Spleen (tissue), 11 donors: ENCODE results near the gene STAM2. TPM values are rescaled to one million over a fixed set of nuclear protein-coding genes. Genes with fewer than 3 reads are reported as not detected.

Source experiments
- DNase-seq: peaks from one replicate; pipeline ENCODE4 v3.0.0-alpha.2; 2020
- H3K27ac ChIP-seq, 8 donors: fragments of 200-600 bp; sonication (generic) in 7 of 8; 1 replicate in 4 of 8; 2 replicates in 4 of 8; pipeline versions ENCODE4 v1.5.0 to v1.8.0; 2016 to 2021; ENCODE audit warnings: inconsistent platforms in 4 of 8, mild to moderate bottlenecking in 4 of 8, moderate library complexity in 1 of 8
- H3K27me3 ChIP-seq, 7 donors: fragments of 200-600 bp; sonication (generic) in 6 of 7; replicated peaks in 1 of 7; 1 replicate in 4 of 7; 2 replicates in 3 of 7; pipeline versions ENCODE4 v1.5.0 to v1.8.0; 2016 to 2021; ENCODE audit warnings: inconsistent platforms in 3 of 7, mild to moderate bottlenecking in 1 of 7
- H3K36me3 ChIP-seq, 6 donors: fragments of 200-600 bp; sonication (generic) in 5 of 6; 1 replicate in 4 of 6; 2 replicates in 2 of 6; pipeline versions ENCODE4 v1.5.0 to v1.8.0; 2016 to 2021; ENCODE audit warnings: inconsistent platforms in 2 of 6
- H3K4me1 ChIP-seq, 6 donors: fragments of 200-600 bp; sonication (generic) in 5 of 6; 1 replicate in 3 of 6; 2 replicates in 3 of 6; pipeline versions ENCODE4 v1.5.0 to v1.8.0; 2016 to 2021; ENCODE audit warnings: inconsistent platforms in 3 of 6
- H3K4me3 ChIP-seq, 8 donors: fragments of 200-600 bp; sonication (generic) in 7 of 8; 1 replicate in 4 of 8; 2 replicates in 4 of 8; pipeline versions ENCODE4 v1.5.0 to v1.8.0; 2016 to 2021; ENCODE audit warnings: inconsistent platforms in 4 of 8, mild to moderate bottlenecking in 4 of 8, moderate library complexity in 2 of 8
- H3K9me3 ChIP-seq, 8 donors: fragments of 200-600 bp; sonication (generic) in 7 of 8; 1 replicate in 4 of 8; 2 replicates in 4 of 8; pipeline versions ENCODE4 v1.5.0 to v1.8.0; 2016 to 2021; ENCODE audit warnings: inconsistent platforms in 4 of 8
- POLR2A ChIP-seq, 3 donors: fragments of 450-650 bp; IDR thresholded peaks; one replicate each; pipeline ENCODE4 v1.5.1; 2017; ENCODE audit warnings: antibody characterized with exemption in 3 of 3, mild to moderate bottlenecking in 1 of 3
- POLR2AphosphoS5 ChIP-seq, 3 donors: sonication (generic); formaldehyde crosslinking; IDR thresholded peaks; one replicate each; pipeline ENCODE4 v1.5.1; 2017; ENCODE audit warnings: antibody characterized with exemption in 3 of 3
- WGBS, 5 donors: extraction: QIAGEN DNeasy Blood & Tissue Kit in 3 of 5; methylation state at CpG; one replicate each; pipeline versions ENCODE4 v1.1.5 to v1.1.7; 2013 to 2018; 5-methylcytosine and 5-hydroxymethylcytosine counted together
- intact Hi-C: fragments of 100-400 bp; cut with DNase I; formaldehyde crosslinking; loops from one replicate; pipeline ENCODE4 v1.15.0; 2023; ENCODE audit warnings: low total_unique reads
- polyA plus RNA-seq, 3 donors: library from polyadenylated mRNA; stranded (reverse); fragments of 200-250 nt; gene quantifications; one replicate each; pipeline ENCODE4 v1.2.1, GENCODE V29; 2013
- total RNA-seq, 7 donors: library from RNA; depleted of rRNA in 3 of 7; stranded (reverse); fragments of >200 nt in 3 of 7; fragmentation: NEBNext Ultra II Directional in 4 of 7; extraction: Animal tissue kit (Norgen Biotek cat#: 25700) in 4 of 7; gene quantifications; one replicate each; pipeline versions ENCODE4 v1.1.0 to v1.2.1, GENCODE V29; 2016 to 2021
- TF ChIP-seq, protein P1 (sequence below), 11 experiments: fragments of 200-600 bp in 7 of 11; fragments of 450-650 bp in 4 of 11; sonication (generic) in 4 of 11; IDR thresholded peaks in 8 of 11; conservative IDR thresholded peaks in 3 of 11; 1 replicate in 7 of 11; 2 replicates in 4 of 11; pipeline versions ENCODE4 v1.4.0 to v1.8.0; 2016 to 2021; ENCODE audit warnings: antibody characterized with exemption in 11 of 11, inconsistent platforms in 4 of 11, mild to moderate bottlenecking in 1 of 11
- donor health status: healthy with polysubstance abuse.
- donor health status: DM: no; HTN: no; CAD: no; lungs with moderate emphysema.
- donor health status: DM: no; HTN: no; CAD: no.
- donor health status: Bipolar disorder and iron deficiency.
- donor health status: healthy.
- donor health status: DM: no; HTN: no; CAD: no.
- donor health status: DM: yes; HTN: yes; CAD: no.

Gene STAM2
- total and polyA plus RNA-seq, 10 donors = 5.7 to 41.2 (median 31.8) TPM

- no peak for TF ChIP-seq POLR2AphosphoS5 (IDR thresholded peaks at IDR 0.05)
- TF ChIP-seq POLR2A (IDR thresholded peaks at IDR 0.05) = no peak
- TF ChIP-seq, protein P1, sequence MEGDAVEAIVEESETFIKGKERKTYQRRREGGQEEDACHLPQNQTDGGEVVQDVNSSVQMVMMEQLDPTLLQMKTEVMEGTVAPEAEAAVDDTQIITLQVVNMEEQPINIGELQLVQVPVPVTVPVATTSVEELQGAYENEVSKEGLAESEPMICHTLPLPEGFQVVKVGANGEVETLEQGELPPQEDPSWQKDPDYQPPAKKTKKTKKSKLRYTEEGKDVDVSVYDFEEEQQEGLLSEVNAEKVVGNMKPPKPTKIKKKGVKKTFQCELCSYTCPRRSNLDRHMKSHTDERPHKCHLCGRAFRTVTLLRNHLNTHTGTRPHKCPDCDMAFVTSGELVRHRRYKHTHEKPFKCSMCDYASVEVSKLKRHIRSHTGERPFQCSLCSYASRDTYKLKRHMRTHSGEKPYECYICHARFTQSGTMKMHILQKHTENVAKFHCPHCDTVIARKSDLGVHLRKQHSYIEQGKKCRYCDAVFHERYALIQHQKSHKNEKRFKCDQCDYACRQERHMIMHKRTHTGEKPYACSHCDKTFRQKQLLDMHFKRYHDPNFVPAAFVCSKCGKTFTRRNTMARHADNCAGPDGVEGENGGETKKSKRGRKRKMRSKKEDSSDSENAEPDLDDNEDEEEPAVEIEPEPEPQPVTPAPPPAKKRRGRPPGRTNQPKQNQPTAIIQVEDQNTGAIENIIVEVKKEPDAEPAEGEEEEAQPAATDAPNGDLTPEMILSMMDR (IDR thresholded peaks at IDR 0.05 in 8 of 11, conservative IDR thresholded peaks at IDR 0.05 in 3 of 11) = no peak
- Histone ChIP-seq H3K27me3 (no peaks in the 10 kb centered on the region), H3K27ac (no peak overlapping the region), H3K4me1 (peaks cover 0 to 24% (median 0%) of the 10 kb centered on the region in 6 donors), H3K36me3 (peaks cover 0 to 37% (median 4%) of the 10 kb centered on the region in 6 donors), H3K4me3 (no peak overlapping the region), H3K9me3 (peaks cover 0 to 18% (median 9%) of the 10 kb centered on the region in 8 donors)
- intact Hi-C loops = no loop called here
- WGBS, 5 donors = 89 to 92% (median 91%) methylated on average over 7 of the region's 7 CpGs
- DNase-seq = no peak
These were observed 21.1 kb downstream of the STAM2 start for GRCh38 chr2:152154462-152154861.

GRCh38 chr2:152134488-152135280 is 40.9 kb downstream of the STAM2 start:
- Histone ChIP-seq H3K9me3 (no peaks in the 10 kb centered on the region), H3K4me3 (no peak overlapping the region), H3K27me3 (no peaks in the 10 kb centered on the region), H3K27ac (no peak overlapping the region), H3K4me1 (no peaks in the 10 kb centered on the region), H3K36me3 (peaks cover 0 to 71% (median 14%) of the 10 kb centered on the region in 6 donors)
- DNase-seq = no peak
- TF ChIP-seq, protein P1 (IDR thresholded peaks at IDR 0.05 in 8 of 11, conservative IDR thresholded peaks at IDR 0.05 in 3 of 11) = no peak
- TF ChIP-seq POLR2A (IDR thresholded peaks at IDR 0.05) = no peak
- no peak for TF ChIP-seq POLR2AphosphoS5 (IDR thresholded peaks at IDR 0.05)
- intact Hi-C loops = no loop called here
- WGBS, 5 donors = 81 to 83% (median 82%) methylated on average over 5 of the region's 5 CpGs

GRCh38 chr2:152132306-152132705 is 43.3 kb downstream of the STAM2 start:
- 91 to 98% (median 93%) methylated on average over 1 of the region's 1 CpG for WGBS, 5 donors

DNA sequence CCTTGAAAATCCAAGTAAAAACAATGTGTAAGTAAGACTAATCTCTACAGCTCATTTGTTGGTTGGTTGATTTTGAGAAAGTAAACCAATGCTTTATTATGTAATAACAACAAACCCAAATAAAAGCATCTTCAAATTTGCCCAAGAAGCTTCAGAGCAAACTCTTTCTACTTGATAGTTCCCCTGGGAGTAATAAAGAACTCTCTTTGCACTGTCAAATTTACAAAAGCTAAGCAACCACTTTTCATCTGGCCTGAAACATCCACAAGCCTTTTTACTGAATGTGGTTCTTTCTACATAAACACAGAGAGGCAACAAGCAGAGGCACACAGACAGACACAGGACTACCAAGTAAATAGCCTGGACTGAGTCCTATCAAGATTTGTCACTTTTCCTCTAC is 47.9 kb downstream of the STAM2 start:
- Histone ChIP-seq H3K36me3 (peaks cover 0 to 98% (median 38%) of the 10 kb centered on the region in 6 donors), H3K27ac (no peak overlapping the region), H3K4me1 (no peaks in the 10 kb centered on the region), H3K27me3 (no peaks in the 10 kb centered on the region), H3K9me3 (no peaks in the 10 kb centered on the region), H3K4me3 (no peak overlapping the region)
- no peak for DNase-seq
- TF ChIP-seq, protein P1 (IDR thresholded peaks at IDR 0.05 in 8 of 11, conservative IDR thresholded peaks at IDR 0.05 in 3 of 11) = no peak
- no peak for TF ChIP-seq POLR2AphosphoS5 (IDR thresholded peaks at IDR 0.05)
- no peak for TF ChIP-seq POLR2A (IDR thresholded peaks at IDR 0.05)
- intact Hi-C loops = no loop called here

More at GRCh38 chr2:152132306-152132705, 43.3 kb downstream of the STAM2 start:
- TF ChIP-seq POLR2A (IDR thresholded peaks at IDR 0.05) = no peak
- no peak for TF ChIP-seq POLR2AphosphoS5 (IDR thresholded peaks at IDR 0.05)
- TF ChIP-seq, protein P1 (IDR thresholded peaks at IDR 0.05 in 8 of 11, conservative IDR thresholded peaks at IDR 0.05 in 3 of 11) = no peak
- peaks cover 0 to 81% (median 14%) of the 10 kb centered on the region in 6 donors for H3K36me3 ChIP-seq
- no peaks in the 10 kb centered on the region for H3K4me1 ChIP-seq
- H3K27me3 ChIP-seq = no peaks in the 10 kb centered on the region
- H3K27ac ChIP-seq = no peak overlapping the region
- DNase-seq = no peak
- H3K9me3 ChIP-seq = no peaks in the 10 kb centered on the region
- no peak overlapping the region for H3K4me3 ChIP-seq
- intact Hi-C loops = no loop called here
